HEK293 (cell line): ENCODE measurements around the gene TMEM256.

ENCODE experiments used
- CTCF ChIA-PET: fragments of 350-600 bp; formaldehyde crosslinking; extraction: SDS; loops from one replicate; lab custom pipeline; 2021; ENCODE audit warnings: antibody characterized with exemption; lab: Yijun Ruan, JAX
- POLR2A ChIA-PET: fragments of 300-600 bp; formaldehyde crosslinking; extraction: SDS; loops from one replicate; lab custom pipeline; 2020; ENCODE audit warnings: antibody characterized with exemption, inconsistent platforms; lab: Yijun Ruan, JAX
- H3K27ac ChIP-seq: fragments of 200-500 bp; sonication (Bioruptor generic); 2 replicates; pipeline ENCODE4 v1.5.1; 2014; ENCODE audit warnings: low read depth, low read length, control low read depth, inconsistent platforms; ENCODE audit errors: extremely low read depth
- H3K36me3 ChIP-seq, 2 experiments: fragments of 200-500 bp in 1 of 2; sonication (Bioruptor generic) in 1 of 2; 1 replicate in 1 of 2; 2 replicates in 1 of 2; pipeline ENCODE4 v1.5.1; 2014 to 2017; ENCODE audit warnings: inconsistent platforms in 2 of 2, low read length in 2 of 2; ENCODE audit not compliant: control insufficient read depth in 2 of 2, insufficient read depth in 1 of 2
- H3K4me1 ChIP-seq: fragments of 200-500 bp; sonication (Bioruptor generic); 2 replicates; pipeline ENCODE4 v1.5.1; 2014; ENCODE audit warnings: mild to moderate bottlenecking, low read length, inconsistent platforms; ENCODE audit not compliant: control insufficient read depth, insufficient read depth
- H3K4me3 ChIP-seq: 2 replicates; pipeline ENCODE4 v1.5.1; 2011; ENCODE audit warnings: low read depth, mild to moderate bottlenecking, control low read depth, low read length, moderate library complexity
- H3K9me3 ChIP-seq: fragments of 200-500 bp; sonication (Bioruptor generic); 2 replicates; pipeline ENCODE4 v1.5.1; 2014; ENCODE audit warnings: low read depth, low read length, inconsistent platforms; ENCODE audit not compliant: control insufficient read depth, insufficient read depth
- BCL11B ChIP-seq: fragments of 450-650 bp; formaldehyde crosslinking; IDR thresholded peaks from 2 replicates; pipeline ENCODE4 v1.5.1; 2016; ENCODE audit warnings: low read depth, missing biosample characterization, missing genetic modification characterization
- GLIS1 ChIP-seq: fragments of 450-650 bp; formaldehyde crosslinking; IDR thresholded peaks from 2 replicates; pipeline ENCODE4 v1.5.1; 2016; ENCODE audit warnings: missing biosample characterization, missing genetic modification characterization
- GLIS2 ChIP-seq: fragments of 450-650 bp; formaldehyde crosslinking; IDR thresholded peaks from 2 replicates; pipeline ENCODE4 v1.5.1; 2016; ENCODE audit warnings: missing biosample characterization, missing genetic modification characterization
- KLF10 ChIP-seq: fragments of 450-650 bp; IDR thresholded peaks from 2 replicates; pipeline ENCODE4 v1.5.1; 2018; ENCODE audit warnings: missing biosample characterization, mild to moderate bottlenecking, missing genetic modification characterization
- KLF8 ChIP-seq: fragments of 450-650 bp; formaldehyde crosslinking; IDR thresholded peaks from 2 replicates; pipeline ENCODE4 v1.5.1; 2016; ENCODE audit warnings: missing biosample characterization, missing genetic modification characterization
- REPIN1 ChIP-seq: fragments of 450-650 bp; formaldehyde crosslinking; IDR thresholded peaks from 2 replicates; pipeline ENCODE4 v1.5.1; 2017; ENCODE audit warnings: missing biosample characterization, missing genetic modification characterization, low read depth
- ZBTB1 ChIP-seq: fragments of 450-650 bp; formaldehyde crosslinking; IDR thresholded peaks from 2 replicates; pipeline ENCODE4 v1.5.1; 2016; ENCODE audit warnings: missing biosample characterization, missing genetic modification characterization
- ZFP3 ChIP-seq: fragments of 450-650 bp; formaldehyde crosslinking; IDR thresholded peaks from 2 replicates; pipeline ENCODE4 v1.5.1; 2016; ENCODE audit warnings: low read depth, missing biosample characterization, missing genetic modification characterization
- ZNF114 ChIP-seq: fragments of 450-650 bp; formaldehyde crosslinking; IDR thresholded peaks from 2 replicates; pipeline ENCODE4 v1.5.0; 2017; ENCODE audit warnings: missing biosample characterization, missing genetic modification characterization
- ZNF133 ChIP-seq: fragments of 450-650 bp; formaldehyde crosslinking; IDR thresholded peaks from 2 replicates; pipeline ENCODE4 v1.5.1; 2016; ENCODE audit warnings: missing biosample characterization, missing genetic modification characterization
- ZNF157 ChIP-seq: fragments of 450-650 bp; formaldehyde crosslinking; IDR thresholded peaks from 2 replicates; pipeline ENCODE4 v1.5.1; 2016; ENCODE audit warnings: missing biosample characterization, missing genetic modification characterization
- ZNF175 ChIP-seq: fragments of 450-650 bp; formaldehyde crosslinking; IDR thresholded peaks from 2 replicates; pipeline ENCODE4 v1.5.1; 2016; ENCODE audit warnings: missing biosample characterization, missing genetic modification characterization
- ZNF184 ChIP-seq: fragments of 450-650 bp; IDR thresholded peaks from 2 replicates; pipeline ENCODE4 v1.5.1; 2018; ENCODE audit warnings: missing biosample characterization, mild to moderate bottlenecking, missing genetic modification characterization
- ZNF2 ChIP-seq: fragments of 450-650 bp; formaldehyde crosslinking; IDR thresholded peaks from 2 replicates; pipeline ENCODE4 v1.5.1; 2016; ENCODE audit warnings: missing biosample characterization, missing genetic modification characterization
- ZNF202 ChIP-seq: fragments of 450-650 bp; formaldehyde crosslinking; IDR thresholded peaks from 2 replicates; pipeline ENCODE4 v1.5.1; 2016; ENCODE audit warnings: missing biosample characterization, missing genetic modification characterization, borderline replicate concordance
- ZNF221 ChIP-seq: fragments of 450-650 bp; formaldehyde crosslinking; IDR thresholded peaks from 2 replicates; pipeline ENCODE4 v1.5.1; 2017; ENCODE audit warnings: missing biosample characterization, missing genetic modification characterization, borderline replicate concordance
- ZNF266 ChIP-seq: fragments of 450-650 bp; formaldehyde crosslinking; IDR thresholded peaks from 2 replicates; pipeline ENCODE4 v1.5.1; 2016; ENCODE audit warnings: missing biosample characterization, missing genetic modification characterization, low read depth
- ZNF280D ChIP-seq: fragments of 450-650 bp; formaldehyde crosslinking; IDR thresholded peaks from 2 replicates; pipeline ENCODE4 v1.5.1; 2016; ENCODE audit warnings: missing biosample characterization, missing genetic modification characterization
- ZNF292 ChIP-seq: fragments of 450-650 bp; formaldehyde crosslinking; IDR thresholded peaks from 2 replicates; pipeline ENCODE4 v1.5.1; 2016; ENCODE audit warnings: low read depth, missing biosample characterization, missing genetic modification characterization, borderline replicate concordance
- ZNF324 ChIP-seq: fragments of 450-650 bp; formaldehyde crosslinking; IDR thresholded peaks from 2 replicates; pipeline ENCODE4 v1.5.1; 2016; ENCODE audit warnings: missing biosample characterization, missing genetic modification characterization
- ZNF426 ChIP-seq: fragments of 450-650 bp; formaldehyde crosslinking; IDR thresholded peaks from 2 replicates; pipeline ENCODE4 v1.5.1; 2017; ENCODE audit warnings: missing biosample characterization, missing genetic modification characterization, mild to moderate bottlenecking, inconsistent platforms, moderate library complexity
- ZNF521 ChIP-seq: fragments of 450-650 bp; formaldehyde crosslinking; IDR thresholded peaks from 2 replicates; pipeline ENCODE4 v1.5.1; 2017; ENCODE audit warnings: missing biosample characterization, mild to moderate bottlenecking, missing genetic modification characterization
- ZNF530 ChIP-seq: fragments of 450-650 bp; formaldehyde crosslinking; IDR thresholded peaks from 2 replicates; pipeline ENCODE4 v1.5.1; 2016; ENCODE audit warnings: low read depth, missing biosample characterization, missing genetic modification characterization
- ZNF560 ChIP-seq: fragments of 450-650 bp; formaldehyde crosslinking; IDR thresholded peaks from 2 replicates; pipeline ENCODE4 v1.5.1; 2017; ENCODE audit warnings: missing biosample characterization, missing genetic modification characterization, borderline replicate concordance
- ZNF621 ChIP-seq: fragments of 450-650 bp; formaldehyde crosslinking; IDR thresholded peaks from 2 replicates; pipeline ENCODE4 v1.5.1; 2017; ENCODE audit warnings: missing biosample characterization, missing genetic modification characterization
- ZNF76 ChIP-seq: fragments of 450-650 bp; formaldehyde crosslinking; IDR thresholded peaks from 2 replicates; pipeline ENCODE4; 2016; ENCODE audit warnings: low read depth, missing biosample characterization, missing genetic modification characterization, borderline replicate concordance
- ZNF777 ChIP-seq: fragments of 450-650 bp; formaldehyde crosslinking; IDR thresholded peaks from 2 replicates; pipeline ENCODE4 v1.5.1; 2017; ENCODE audit warnings: missing biosample characterization, missing genetic modification characterization, borderline replicate concordance
- ZNF791 ChIP-seq: fragments of 450-650 bp; formaldehyde crosslinking; IDR thresholded peaks from 2 replicates; pipeline ENCODE4 v1.5.1; 2016; ENCODE audit warnings: missing biosample characterization, missing genetic modification characterization
- ZNF837 ChIP-seq: fragments of 450-650 bp; formaldehyde crosslinking; IDR thresholded peaks from 2 replicates; pipeline ENCODE4 v1.5.1; 2016; ENCODE audit warnings: missing biosample characterization, missing genetic modification characterization
- ZSCAN30 ChIP-seq: fragments of 450-650 bp; IDR thresholded peaks from 2 replicates; pipeline ENCODE4 v1.5.1; 2018; ENCODE audit warnings: missing biosample characterization, mild to moderate bottlenecking, missing genetic modification characterization, moderate library complexity
- TF ChIP-seq, protein P1 (sequence below): fragments of 450-650 bp; formaldehyde crosslinking; IDR thresholded peaks from 2 replicates; pipeline ENCODE4 v1.5.1; 2016; ENCODE audit warnings: missing biosample characterization, missing genetic modification characterization
- TF ChIP-seq, protein P2 (sequence below): fragments of 450-650 bp; formaldehyde crosslinking; IDR thresholded peaks from 2 replicates; pipeline ENCODE4 v1.5.1; 2016; ENCODE audit warnings: missing biosample characterization, missing genetic modification characterization

TMEM256 gene

GRCh38 chr17:7374353-7374752 is 29.5 kb downstream of the TMEM256 start:
- TF ChIP-seq ZBTB1 (no peak), KLF8 (tag by site-specific recombination) (0 out of 2 replicates have a peak, but pooled peaks have one; percentile 27), ZNF621 (tag by site-specific recombination) (no peak), ZNF157 (tag by site-specific recombination) (no peak), ZNF292 (no peak), ZFP3 (no peak), ZSCAN30 (tag by site-specific recombination) (no peak), GLIS1 (tag by site-specific recombination) (peak; percentile 51), ZNF777 (tag by site-specific recombination) (no peak), ZNF530 (tag by site-specific recombination) (no peak), ZNF521 (no peak), ZNF202 (no peak), GLIS2 (no peak), ZNF266 (tag by site-specific recombination) (no peak), ZNF2 (peak; percentile 93), ZNF114 (tag by site-specific recombination) (no peak), ZNF426 (tag by site-specific recombination) (no peak), ZNF221 (tag by site-specific recombination) (no peak), ZNF133 (no peak), ZNF324 (tag by site-specific recombination) (no peak), KLF10 (tag by site-specific recombination) (no peak), ZNF175 (no peak), ZNF76 (tag by site-specific recombination) (no peak), ZNF280D (tag by site-specific recombination) (peak; percentile 50; the same call in 1 of the 2 replicates), ZNF184 (no peak), REPIN1 (tag by site-specific recombination) (no peak), BCL11B (no peak), ZNF837 (tag by site-specific recombination) (no peak), ZNF560 (tag by site-specific recombination) (no peak), ZNF791 (tag by site-specific recombination) (no peak)
- TF ChIP-seq, protein P1, sequence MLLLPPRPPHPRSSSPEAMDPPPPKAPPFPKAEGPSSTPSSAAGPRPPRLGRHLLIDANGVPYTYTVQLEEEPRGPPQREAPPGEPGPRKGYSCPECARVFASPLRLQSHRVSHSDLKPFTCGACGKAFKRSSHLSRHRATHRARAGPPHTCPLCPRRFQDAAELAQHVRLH (tag by site-specific recombination): no peak
- TF ChIP-seq, protein P2, sequence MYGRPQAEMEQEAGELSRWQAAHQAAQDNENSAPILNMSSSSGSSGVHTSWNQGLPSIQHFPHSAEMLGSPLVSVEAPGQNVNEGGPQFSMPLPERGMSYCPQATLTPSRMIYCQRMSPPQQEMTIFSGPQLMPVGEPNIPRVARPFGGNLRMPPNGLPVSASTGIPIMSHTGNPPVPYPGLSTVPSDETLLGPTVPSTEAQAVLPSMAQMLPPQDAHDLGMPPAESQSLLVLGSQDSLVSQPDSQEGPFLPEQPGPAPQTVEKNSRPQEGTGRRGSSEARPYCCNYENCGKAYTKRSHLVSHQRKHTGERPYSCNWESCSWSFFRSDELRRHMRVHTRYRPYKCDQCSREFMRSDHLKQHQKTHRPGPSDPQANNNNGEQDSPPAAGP (tag by site-specific recombination): no peak
- Histone ChIP-seq H3K9me3 (no peaks in the 10 kb centered on the region), H3K4me1 (no peaks in the 10 kb centered on the region), H3K36me3 (no peaks in the 10 kb centered on the region), H3K4me3 (no peak overlapping the region), H3K27ac (no peak overlapping the region)
- CTCF ChIA-PET: interaction anchor here (2.4 kb wide), 1 partner anchor 18 kb away, joined by 21 read pairs; the partner anchor contains the start of gene TMEM95
- POLR2A ChIA-PET: no interaction called here
